Measurements from ENCODE around the gene ODF2L. TPM values are rescaled to one million over a fixed set of nuclear protein-coding genes. Genes with fewer than 3 reads are reported as not detected.
A peak's percentile ranks its signal among the peaks of the same experiment; 100 is the strongest.

The ODF2L gene
- total RNA-seq, 1 experiment from 2014 or later: 24.4 TPM

DNA sequence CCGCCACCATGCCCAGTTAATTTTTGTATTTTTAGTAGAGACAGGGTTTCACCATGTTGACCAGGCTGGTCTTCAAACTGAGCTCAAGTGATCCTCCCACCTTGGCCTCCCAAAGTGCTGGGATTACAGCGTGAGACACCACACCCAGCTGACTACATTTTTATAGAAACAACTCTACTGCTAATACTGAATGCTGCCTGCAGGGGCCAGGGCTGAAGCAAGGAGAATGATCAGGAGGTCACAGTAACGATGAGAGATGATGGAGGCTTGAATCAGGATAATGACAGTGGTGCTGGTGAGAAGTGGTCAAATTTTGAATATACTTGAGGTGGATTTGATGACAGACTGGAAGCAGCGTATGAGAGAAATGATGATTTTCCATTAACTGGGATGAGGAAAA lies 33.3 kb downstream of the ODF2L start (continued):
- TF ChIP-seq, protein P1, sequence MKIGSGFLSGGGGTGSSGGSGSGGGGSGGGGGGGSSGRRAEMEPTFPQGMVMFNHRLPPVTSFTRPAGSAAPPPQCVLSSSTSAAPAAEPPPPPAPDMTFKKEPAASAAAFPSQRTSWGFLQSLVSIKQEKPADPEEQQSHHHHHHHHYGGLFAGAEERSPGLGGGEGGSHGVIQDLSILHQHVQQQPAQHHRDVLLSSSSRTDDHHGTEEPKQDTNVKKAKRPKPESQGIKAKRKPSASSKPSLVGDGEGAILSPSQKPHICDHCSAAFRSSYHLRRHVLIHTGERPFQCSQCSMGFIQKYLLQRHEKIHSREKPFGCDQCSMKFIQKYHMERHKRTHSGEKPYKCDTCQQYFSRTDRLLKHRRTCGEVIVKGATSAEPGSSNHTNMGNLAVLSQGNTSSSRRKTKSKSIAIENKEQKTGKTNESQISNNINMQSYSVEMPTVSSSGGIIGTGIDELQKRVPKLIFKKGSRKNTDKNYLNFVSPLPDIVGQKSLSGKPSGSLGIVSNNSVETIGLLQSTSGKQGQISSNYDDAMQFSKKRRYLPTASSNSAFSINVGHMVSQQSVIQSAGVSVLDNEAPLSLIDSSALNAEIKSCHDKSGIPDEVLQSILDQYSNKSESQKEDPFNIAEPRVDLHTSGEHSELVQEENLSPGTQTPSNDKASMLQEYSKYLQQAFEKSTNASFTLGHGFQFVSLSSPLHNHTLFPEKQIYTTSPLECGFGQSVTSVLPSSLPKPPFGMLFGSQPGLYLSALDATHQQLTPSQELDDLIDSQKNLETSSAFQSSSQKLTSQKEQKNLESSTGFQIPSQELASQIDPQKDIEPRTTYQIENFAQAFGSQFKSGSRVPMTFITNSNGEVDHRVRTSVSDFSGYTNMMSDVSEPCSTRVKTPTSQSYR (CRISPR knock-in tag; IDR thresholded peaks at IDR 0.05): no peak
- TF ChIP-seq, protein P2, sequence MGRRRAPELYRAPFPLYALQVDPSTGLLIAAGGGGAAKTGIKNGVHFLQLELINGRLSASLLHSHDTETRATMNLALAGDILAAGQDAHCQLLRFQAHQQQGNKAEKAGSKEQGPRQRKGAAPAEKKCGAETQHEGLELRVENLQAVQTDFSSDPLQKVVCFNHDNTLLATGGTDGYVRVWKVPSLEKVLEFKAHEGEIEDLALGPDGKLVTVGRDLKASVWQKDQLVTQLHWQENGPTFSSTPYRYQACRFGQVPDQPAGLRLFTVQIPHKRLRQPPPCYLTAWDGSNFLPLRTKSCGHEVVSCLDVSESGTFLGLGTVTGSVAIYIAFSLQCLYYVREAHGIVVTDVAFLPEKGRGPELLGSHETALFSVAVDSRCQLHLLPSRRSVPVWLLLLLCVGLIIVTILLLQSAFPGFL (CRISPR knock-in tag; IDR thresholded peaks at IDR 0.05; ENCODE audit: borderline replicate concordance): no peak
- no peak for TF ChIP-seq ZNF232 (CRISPR knock-in tag; IDR thresholded peaks at IDR 0.05)
- TF ChIP-seq, protein P3, sequence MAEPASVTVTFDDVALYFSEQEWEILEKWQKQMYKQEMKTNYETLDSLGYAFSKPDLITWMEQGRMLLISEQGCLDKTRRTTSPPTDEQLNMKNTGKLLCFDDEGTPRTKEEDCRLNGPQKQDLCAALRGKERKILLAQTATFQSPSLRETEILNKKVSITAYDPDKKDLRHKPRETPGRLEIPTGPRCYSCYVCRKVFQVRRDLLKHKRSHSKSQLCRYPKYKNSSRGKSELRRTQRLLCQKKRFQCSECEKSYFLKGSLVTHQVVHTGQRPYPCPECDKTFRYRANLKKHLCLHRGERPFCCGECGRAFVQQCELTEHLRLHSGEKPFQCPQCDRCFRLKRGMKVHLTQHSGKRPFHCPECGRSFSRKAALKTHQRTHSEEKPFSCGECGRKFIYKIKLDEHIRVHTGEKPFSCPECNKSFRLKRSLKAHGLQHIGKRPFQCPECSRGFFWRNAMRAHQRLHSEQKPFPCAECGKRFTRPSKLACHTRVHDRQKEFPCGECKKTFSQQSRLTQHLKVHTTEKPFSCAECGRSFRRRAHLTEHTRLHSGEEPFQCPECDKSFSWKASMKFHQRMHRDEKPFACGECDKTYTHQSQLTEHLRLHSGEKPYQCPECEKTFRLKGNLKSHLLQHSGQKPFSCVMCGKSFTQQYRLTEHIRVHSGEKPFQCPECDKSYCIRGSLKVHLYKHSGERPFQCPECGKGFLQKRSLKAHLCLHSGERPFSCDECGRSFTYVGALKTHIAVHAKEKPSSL (CRISPR knock-in tag; conservative IDR thresholded peaks at IDR 0.05): no peak

DNA sequence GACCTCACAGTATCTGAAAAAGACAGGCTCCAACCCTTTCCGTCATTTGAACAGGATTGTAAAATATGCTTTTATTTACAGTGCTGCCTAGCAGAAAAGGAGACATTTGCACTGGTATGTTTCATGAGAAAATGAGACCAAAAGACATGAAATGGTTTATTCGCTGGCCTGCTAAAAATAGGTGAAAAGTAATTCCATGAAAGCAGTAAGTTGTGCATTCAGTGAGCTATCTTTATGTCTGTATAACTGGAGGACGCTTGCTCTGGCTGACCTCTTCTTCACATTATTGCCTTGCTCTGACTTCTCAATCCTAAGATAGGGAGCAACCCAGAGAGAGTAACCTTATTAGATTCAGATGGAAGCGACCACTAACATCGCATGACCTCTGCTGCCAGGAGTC lies 38.3 kb downstream of the ODF2L start:
- Mint-ChIP-seq H3K9me3 (no peaks in the 10 kb centered on the region), H3K4me1 (no peaks in the 10 kb centered on the region), H3K27me3 (ENCODE audit: low read depth) (no peaks in the 10 kb centered on the region), H3K27ac (peak overlapping the region; percentile 23; the same call in 1 of the 2 replicates), H3K4me3 (no peak overlapping the region), H3K36me3 (0 out of 2 replicates have a peak, but pooled peaks cover 2% of the 10 kb centered on the region)
- no peak for ATAC-seq
- DNase-seq (ENCODE audit: low spot score): no peak
- CTCF ChIA-PET: no interaction called here
- TF ChIP-seq KAT7 (CRISPR knock-in tag; IDR thresholded peaks at IDR 0.05; ENCODE audit: borderline replicate concordance) (no peak), ELF4 (CRISPR knock-in tag; IDR thresholded peaks at IDR 0.05; ENCODE audit: low read depth) (no peak), SOX15 (CRISPR knock-in tag; IDR thresholded peaks at IDR 0.05) (no peak), RORB (CRISPR knock-in tag; IDR thresholded peaks at IDR 0.05) (no peak)
- TF ChIP-seq, protein P4, sequence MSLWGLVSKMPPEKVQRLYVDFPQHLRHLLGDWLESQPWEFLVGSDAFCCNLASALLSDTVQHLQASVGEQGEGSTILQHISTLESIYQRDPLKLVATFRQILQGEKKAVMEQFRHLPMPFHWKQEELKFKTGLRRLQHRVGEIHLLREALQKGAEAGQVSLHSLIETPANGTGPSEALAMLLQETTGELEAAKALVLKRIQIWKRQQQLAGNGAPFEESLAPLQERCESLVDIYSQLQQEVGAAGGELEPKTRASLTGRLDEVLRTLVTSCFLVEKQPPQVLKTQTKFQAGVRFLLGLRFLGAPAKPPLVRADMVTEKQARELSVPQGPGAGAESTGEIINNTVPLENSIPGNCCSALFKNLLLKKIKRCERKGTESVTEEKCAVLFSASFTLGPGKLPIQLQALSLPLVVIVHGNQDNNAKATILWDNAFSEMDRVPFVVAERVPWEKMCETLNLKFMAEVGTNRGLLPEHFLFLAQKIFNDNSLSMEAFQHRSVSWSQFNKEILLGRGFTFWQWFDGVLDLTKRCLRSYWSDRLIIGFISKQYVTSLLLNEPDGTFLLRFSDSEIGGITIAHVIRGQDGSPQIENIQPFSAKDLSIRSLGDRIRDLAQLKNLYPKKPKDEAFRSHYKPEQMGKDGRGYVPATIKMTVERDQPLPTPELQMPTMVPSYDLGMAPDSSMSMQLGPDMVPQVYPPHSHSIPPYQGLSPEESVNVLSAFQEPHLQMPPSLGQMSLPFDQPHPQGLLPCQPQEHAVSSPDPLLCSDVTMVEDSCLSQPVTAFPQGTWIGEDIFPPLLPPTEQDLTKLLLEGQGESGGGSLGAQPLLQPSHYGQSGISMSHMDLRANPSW (CRISPR knock-in tag; conservative IDR thresholded peaks at IDR 0.05; ENCODE audit: low read depth): no peak
- POLR2A ChIA-PET: no interaction called here

DNA sequence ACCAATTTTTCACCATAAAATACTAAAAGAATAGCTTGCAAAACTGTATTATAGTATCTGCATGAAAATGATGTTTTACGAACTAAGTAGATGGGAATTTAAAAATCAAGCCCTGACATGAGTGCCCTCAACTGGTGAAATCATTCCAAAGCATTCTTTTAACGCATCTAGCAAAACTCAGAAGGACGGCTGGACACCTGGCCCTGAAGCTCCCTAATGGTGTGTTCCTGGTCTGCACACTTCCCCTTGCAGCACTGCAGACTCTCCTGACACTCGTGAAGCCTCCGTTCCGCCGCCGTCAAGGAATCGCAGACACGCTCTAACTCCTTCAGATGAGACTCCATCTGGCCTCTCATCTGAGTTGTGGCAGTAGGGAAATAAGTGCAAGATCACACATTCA lies 39.9 kb downstream of the ODF2L start:
- TF ChIP-seq TEAD1 (CRISPR knock-in tag; IDR thresholded peaks at IDR 0.05): no peak
- TF ChIP-seq NR2C2 (CRISPR knock-in tag; IDR thresholded peaks at IDR 0.05): no peak
- TF ChIP-seq, protein P5, sequence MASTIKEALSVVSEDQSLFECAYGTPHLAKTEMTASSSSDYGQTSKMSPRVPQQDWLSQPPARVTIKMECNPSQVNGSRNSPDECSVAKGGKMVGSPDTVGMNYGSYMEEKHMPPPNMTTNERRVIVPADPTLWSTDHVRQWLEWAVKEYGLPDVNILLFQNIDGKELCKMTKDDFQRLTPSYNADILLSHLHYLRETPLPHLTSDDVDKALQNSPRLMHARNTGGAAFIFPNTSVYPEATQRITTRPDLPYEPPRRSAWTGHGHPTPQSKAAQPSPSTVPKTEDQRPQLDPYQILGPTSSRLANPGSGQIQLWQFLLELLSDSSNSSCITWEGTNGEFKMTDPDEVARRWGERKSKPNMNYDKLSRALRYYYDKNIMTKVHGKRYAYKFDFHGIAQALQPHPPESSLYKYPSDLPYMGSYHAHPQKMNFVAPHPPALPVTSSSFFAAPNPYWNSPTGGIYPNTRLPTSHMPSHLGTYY (CRISPR knock-in tag; IDR thresholded peaks at IDR 0.05): no peak
- no peak for TF ChIP-seq ELF4 (CRISPR knock-in tag; IDR thresholded peaks at IDR 0.05; ENCODE audit: low read depth)
- no peak for TF ChIP-seq TEAD4 (CRISPR knock-in tag; IDR thresholded peaks at IDR 0.05)
- TF ChIP-seq, protein P6, sequence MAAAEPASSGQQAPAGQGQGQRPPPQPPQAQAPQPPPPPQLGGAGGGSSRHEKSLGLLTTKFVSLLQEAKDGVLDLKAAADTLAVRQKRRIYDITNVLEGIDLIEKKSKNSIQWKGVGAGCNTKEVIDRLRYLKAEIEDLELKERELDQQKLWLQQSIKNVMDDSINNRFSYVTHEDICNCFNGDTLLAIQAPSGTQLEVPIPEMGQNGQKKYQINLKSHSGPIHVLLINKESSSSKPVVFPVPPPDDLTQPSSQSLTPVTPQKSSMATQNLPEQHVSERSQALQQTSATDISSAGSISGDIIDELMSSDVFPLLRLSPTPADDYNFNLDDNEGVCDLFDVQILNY (CRISPR knock-in tag; IDR thresholded peaks at IDR 0.05): no peak
- TF ChIP-seq FOXP1 (CRISPR knock-in tag; IDR thresholded peaks at IDR 0.05; ENCODE audit: borderline replicate concordance): no peak
- TF ChIP-seq IRF2 (CRISPR knock-in tag; IDR thresholded peaks at IDR 0.05; ENCODE audit: borderline replicate concordance, low read depth): no peak
- no peak for TF ChIP-seq CREB1 (CRISPR knock-in tag; IDR thresholded peaks at IDR 0.05)
- CTCF ChIA-PET: interaction anchor here (0.5 to 1.2 kb wide), 3 partner anchors 338 to 1456 kb away, joined by 3 to 4 read pairs (median 3); no protein-coding TSS in a partner anchor
- peaks cover 11% of the 10 kb centered on the region for H3K36me3 Mint-ChIP-seq

More for the DNA sequence above, 39.9 kb downstream of the ODF2L start:
- Mint-ChIP-seq H3K27ac (no peak overlapping the region), H3K27me3 (ENCODE audit: low read depth) (no peaks in the 10 kb centered on the region), H3K9me3 (no peaks in the 10 kb centered on the region), H3K4me3 (no peak overlapping the region), H3K4me1 (no peaks in the 10 kb centered on the region)
- POLR2A ChIA-PET: no interaction called here
- no peak for DNase-seq (ENCODE audit: low spot score)
- no peak; the same call in 1 of the 2 replicates for ATAC-seq

Measured in WTC11 (cell line).